Fibroblast of upper back skin (primary cell): ENCODE data around the gene TNNT1.
"Not testable (repeated sequence)": the region's sequence is repeated elsewhere in the genome, so short reads cannot be mapped to it uniquely, and the experiment has no call there.

ENCODE experiments used
- DNase-seq: peaks from one replicate; pipeline ENCODE4 v3.0.0-alpha.2; 2013

TNNT1 gene

DNA sequence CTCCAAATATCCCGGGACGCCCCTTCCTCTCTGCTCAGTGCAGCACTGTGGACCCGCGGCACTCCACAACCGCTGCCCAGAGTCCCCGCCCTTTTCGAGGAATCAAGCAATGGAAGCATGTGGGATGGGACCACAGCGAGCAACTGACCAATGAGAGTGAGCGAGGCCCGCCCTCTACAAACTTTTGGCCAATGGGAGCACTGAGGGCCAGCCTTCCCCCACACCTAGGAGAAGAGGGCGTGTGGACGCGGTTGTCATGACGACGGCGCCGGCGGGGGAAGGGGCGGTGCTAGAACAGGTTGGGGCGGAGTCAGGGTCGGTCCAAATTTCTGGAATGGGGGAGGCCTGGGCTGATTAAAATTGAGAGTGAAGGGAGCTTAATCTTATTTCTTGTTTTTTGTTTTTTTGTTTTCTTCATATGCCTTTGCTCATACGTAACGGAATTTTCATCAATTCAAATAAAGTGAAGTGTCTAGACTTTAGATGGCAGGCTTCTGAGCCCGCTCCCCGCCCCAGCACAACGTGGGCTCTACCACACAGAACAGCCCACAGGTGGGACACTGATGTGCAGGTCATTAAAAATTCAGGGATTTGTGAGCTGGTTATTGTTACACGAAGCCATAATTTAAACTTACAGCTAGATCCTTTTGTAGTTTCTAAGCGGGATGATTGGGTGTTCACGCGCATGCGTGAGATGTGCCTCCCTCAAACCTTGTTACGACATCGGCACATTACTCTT lies 17.7 kb upstream of the TNNT1 start, which contains the start of gene DNAAF3:
Gene DNAAF3 (minus strand): TSS at position 84 of the 739 bp plus-strand sequence. CDS start 200 bp downstream, outside the sequence.
- DNase-seq = peak; percentile 98

DNA sequence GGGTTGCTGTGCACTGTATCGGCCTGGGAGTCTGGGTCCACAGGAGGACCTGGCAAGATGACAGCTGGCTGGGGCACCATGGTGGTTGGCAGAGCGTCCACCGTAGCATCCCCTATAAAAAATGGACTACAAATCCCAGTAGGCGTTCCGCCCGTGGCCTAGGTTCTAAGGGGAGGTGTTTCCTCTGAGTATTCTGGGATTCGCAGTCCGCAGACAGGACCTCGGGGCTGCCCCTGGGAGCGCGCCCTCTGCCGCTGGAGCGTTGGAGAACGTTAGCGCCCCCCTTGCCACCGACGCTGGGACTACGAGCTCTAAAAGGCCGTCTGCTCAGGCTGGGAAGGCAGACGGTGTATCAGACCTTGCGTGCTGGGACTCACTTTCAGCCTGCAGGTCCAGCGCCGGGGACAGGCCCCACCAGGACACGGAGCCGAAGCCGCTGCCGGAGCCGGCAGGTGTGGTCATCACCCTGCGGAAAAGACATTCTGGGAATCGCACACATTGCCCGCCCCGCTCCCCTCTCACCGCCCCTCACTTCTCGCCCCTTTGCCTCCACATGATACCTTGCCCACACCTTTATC lies 17.0 kb upstream of the TNNT1 start:
- peak; percentile 59 for DNase-seq

- DNase-seq = no peak
Observed at GRCh38 chr19:55161571-55162322, 12.7 kb upstream of the TNNT1 start.

DNA sequence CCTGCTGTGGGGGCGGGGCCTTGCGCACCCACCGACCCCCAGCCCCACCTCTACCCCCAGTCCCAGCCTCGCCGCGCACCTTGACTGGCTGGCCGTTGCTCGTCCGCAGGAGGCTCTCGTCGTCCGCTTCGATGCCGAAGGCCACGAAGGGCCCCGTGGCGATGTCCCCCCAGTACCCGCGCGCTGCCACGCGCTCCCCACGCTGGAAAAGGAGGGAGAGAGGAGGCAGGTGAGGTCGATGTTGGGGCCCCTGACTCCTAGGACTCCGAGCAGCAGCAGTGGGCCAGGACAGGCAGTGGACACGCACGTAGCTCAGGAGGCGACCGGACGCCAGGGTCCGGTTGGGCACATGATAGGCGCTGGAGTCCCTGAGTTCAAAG lies 12.0 kb upstream of the TNNT1 start:
- DNase-seq = no peak

- peak; percentile 77 for DNase-seq
Observed at GRCh38 chr19:55160128-55160985, 11.4 kb upstream of the TNNT1 start.

DNA sequence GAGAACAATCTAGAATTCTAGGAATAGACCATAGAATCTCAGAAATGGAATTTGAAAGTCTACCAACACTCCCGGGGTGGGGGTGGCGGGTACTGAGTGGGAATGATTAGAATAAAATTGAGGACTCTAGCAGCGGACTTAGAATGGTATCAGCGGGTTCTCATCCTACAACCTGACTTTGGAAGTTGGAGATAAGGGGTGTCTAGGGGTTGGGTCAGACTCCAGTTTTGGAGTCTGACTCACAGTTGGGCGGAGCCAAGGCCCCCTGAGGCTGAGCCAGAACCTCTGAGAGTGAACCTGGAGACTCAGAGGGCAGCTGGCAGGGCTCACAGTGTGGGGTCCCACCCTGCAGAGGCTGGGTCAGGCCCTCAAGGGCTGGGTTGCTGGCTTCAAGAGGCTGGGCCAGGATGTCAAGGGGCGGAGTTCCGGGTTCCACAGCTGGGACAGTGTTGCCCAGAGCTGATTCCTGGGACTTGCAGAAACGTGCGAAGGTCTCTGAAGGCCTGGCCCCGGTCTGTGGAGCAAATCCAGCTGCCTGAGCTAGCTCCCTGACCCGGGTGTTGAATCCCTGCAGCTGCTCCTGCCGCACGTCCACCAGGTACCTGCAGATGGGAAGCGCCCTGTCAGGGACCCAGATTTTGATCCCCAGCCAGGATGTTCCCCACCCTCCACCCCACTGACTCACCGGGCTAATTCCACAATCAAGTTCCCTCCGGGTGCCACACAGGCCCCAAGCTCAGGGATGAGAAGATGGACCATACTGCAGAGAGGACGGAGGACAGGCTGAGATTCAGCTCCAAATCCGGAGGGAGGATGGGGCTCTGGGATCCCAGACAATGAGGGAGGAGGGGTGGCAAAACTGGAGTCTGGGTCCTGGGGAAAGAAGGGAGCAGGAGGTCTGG lies 10.1 kb upstream of the TNNT1 start:
- DNase-seq = no peak

- no peak for DNase-seq
Observed at GRCh38 chr19:55158423-55158822, 9.4 kb upstream of the TNNT1 start.

GRCh38 chr19:55157064-55157908 lies 8.3 kb upstream of the TNNT1 start, which contains the start of gene TNNI3:
Gene TNNI3, minus strand, starts transcription at chr19:55157732. Its CDS starts 143 bp downstream, at chr19:55157589.
- DNase-seq = no peak

DNA sequence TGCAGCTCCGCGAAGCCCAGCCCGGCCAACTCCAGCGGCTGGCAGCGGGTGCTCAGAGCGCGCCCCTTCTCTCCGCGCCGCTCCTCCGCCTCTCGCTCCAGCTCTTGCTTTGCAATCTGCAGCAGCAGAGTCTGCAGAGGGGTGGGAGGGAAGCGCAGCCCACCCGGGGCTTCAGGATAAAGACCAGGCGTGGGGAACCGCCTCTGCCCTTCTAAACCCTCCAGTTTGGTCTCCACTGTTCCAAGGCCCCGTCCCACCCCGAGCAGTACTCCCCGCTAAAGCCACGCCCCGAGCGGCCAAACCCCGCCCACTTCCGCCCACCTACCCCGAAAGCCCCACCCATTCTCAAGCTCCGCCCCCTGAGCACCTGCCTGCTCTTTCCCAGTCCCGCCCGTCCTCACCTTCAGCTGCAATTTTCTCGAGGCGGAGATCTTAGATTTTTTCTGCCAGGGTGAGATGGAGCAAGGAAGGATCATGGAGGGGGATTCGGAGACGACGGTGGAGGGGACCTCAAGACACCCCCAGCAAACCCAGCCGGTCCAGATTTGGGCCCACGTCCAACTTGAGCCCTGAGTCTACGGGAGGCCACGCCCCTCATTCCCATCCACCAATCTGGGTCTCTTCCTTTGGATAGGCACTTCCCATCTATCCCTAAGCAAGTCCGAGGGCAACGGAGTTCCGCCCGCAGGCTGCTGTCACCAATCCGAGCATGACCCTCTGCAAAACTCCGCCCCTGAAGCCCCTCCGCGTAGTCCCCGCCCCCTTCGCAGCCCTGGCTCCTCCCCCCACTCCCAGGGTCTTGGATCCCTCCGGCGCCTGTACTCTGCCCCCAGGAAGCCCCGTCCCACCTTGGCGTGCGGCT lies 7.4 kb upstream of the TNNT1 start:
- DNase-seq = peak; percentile 29

DNA sequence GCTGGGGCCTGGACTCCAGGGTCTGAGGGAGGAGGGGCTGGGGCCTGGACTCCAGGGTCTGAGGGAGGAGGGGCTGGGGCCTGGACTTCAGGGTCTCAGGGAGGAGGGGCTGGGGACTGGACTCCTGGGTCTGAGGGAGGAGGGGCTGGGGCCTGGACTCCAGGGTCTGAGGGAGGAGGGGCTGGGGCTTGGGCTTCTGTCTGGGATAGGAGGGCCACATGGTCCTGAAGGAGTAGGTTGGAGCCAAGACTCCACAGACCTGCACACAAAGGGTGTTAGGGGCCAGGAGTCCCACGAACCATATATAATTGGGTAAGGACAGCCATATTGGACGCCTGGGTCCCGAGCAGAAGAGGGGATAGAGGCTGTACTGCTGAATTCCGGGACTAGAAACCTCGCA lies 6.8 kb upstream of the TNNT1 start:
- DNase-seq = not testable (repeated sequence)

DNA sequence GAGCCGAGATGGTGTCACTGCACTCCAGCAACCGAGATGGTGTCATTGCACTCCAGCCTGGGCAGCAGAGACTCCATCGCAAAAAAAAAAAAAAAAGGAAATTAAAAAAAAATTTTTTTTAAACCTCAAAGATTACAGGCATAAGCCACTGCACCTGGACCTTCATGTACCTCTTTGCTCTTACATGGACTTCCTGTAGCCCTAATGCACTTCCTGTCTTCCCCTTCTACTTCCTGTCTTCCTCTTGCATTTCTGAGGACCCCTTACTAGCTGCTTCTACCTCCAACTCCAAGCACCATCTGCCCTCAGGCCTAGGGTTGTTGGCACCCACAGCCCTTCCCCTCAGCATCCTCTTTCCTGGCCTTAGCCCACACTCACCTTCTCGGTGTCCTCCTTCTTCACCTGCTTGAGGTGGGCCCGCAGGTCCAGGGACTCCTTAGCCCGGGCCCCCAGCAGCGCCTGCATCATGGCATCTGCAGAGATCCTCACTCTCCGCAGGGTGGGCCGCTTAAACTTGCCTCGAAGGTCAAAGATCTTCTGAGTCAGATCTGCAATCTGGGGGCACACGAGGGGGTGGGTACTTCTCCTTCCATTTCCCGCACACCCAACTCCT lies 4.8 kb upstream of the TNNT1 start:
- no peak for DNase-seq

DNA sequence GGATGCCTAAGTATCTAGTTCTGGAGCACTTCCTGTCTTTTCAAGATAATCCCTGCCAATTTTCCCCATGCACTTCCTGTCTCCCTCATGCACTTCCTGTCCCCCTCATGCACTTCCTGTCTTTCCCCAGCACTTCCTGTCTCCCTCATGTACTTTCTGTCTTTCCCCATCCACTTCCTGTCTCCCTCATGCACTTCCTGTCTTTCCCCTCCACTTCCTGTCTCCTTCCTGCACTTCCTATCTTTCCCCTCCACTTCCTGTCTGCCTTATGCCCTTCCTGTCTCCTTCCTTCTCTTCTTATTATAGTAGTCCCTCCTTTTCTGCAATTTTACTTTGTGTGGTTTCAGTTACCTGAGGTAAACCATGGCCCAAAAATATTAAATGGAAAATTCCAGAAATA lies 3.0 kb upstream of the TNNT1 start:
- DNase-seq = no peak

GRCh38 chr19:55147545-55148251 lies 1.3 kb downstream of the TNNT1 start:
- DNase-seq = no peak

DNA sequence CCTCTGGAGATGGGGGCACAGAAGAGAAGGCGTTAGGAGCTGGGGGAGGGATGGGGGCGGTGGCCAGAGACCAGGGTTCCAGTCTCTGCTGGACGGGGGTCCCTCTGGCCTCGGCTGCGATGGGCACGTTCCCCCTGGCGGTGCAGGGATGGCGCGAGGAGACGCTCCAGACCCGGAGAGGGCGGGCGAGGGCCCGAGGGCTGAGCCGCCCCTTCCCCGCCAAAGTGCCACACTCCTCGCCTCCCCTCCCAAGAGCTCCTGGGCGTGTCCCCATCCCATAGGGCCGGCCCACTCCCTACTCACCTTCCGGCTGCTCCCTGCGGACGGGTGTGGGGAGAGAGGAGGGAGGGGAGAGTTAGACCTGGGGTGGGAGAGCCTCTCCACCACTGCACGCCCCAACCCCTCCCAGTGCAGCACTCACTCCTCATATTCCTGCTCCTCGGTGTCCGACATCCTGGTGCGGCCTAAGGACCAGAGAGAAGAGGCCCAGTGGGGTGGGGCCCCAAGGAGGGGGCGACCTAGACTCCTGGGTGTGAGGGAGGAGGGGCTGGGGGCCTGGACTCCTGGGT lies 2.2 kb downstream of the TNNT1 start:
- no peak for DNase-seq

DNA sequence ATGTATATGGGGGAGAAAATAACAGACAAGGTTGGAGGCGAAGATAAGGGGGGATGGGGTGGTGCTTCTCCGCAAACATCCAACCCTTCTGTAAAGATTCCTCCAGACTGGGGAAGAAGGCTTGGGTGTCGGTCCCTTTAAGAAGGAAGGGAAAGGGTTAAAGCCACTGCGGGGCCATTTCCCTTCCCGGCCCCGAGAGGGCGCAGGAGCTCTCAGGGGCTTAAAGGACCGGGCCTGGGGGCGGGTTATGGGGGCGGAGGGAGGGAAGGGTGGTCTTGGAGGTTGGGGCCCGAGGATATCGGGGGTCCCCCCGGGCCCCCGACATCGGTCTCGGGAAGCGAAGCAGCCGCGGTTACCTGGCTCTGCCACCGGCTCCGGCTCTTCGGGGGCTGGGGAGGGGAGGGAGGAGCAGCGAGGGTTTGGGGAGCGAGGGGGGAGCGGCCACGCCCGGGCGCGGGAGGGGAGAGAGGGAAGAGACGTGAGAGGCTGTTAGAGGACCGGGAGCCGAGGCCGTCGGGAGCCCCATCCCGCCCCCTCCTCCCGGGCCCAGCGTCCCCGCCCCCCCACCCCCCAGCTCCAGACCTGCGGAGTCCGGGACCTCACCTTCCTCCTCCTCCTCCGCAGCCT lies 2.8 kb downstream of the TNNT1 start:
- DNase-seq = no peak

DNA sequence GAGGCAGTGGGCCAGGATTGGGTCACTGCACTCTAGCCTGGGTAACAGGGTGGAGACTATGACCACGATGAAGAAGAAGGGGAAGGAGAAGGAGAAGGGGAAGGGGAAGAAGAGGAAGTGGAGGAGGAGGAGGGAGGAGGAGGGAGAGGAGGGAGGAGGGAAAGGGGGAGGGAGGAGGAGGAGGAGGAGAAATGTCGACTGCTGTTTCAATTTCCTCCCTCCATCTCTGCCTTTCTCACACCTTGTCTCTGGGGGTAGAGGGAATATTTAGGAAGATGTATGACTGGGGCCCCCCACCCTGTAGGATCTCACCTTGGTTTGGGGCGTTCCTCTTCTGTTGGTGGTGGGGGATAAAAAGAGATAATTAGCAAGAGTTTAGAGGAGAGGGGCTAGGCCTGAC lies 3.8 kb downstream of the TNNT1 start:
- no peak for DNase-seq

DNA sequence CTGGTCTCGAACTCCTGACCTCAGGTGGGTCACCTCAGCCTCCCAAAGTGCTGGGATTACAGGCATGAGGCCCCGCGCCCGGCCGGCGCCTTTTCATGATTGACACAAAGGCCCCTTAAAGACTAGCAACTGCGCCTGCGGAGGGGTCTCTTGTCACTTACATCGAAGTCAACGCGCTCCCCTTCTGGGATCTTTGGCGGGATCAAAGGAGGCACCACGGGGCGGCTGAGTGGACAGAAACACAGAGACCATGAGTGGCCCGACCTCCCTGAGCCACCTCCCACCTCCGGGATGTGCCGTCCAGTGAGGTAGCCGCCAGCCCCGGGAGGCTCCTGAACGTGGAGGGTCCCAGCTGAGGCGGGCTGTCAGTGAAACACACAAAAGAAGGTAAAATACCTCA lies 7.3 kb downstream of the TNNT1 start:
- DNase-seq = no peak

DNA sequence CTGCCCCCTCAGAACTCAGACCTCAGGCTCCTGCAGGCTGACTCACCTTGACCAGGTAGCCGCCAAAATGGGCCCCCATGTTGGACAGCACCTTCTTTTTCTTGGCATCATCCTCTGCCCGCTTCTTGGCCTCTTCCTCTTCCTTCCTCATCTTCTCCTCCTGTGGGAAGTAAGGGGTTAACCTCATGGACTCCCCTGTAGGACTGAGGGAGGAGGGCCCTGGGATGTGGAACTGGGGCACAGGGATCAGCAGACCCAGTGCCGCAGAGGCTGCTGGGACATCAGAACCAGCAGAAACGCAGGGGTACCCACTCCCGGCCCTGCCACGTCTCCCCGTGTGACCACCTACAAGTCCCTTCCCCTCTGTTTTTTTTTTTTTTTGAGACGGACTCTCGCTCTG lies 11.1 kb downstream of the TNNT1 start:
- no peak for DNase-seq
